Endothelial cell of umbilical vein (primary cell): ENCODE results near the gene NEK8. TPM values are rescaled to one million over a fixed set of nuclear protein-coding genes. Genes with fewer than 3 reads are reported as not detected.

Experiments
- BruUV-seq: library from RNA; stranded (reverse); fragments of 400-500 nt; replicated peaks from 2 replicates; lab custom pipeline; 2021; lab: Mats Ljungman, UMichigan
- CTCF ChIA-PET: fragments of 300-600, 350-600 bp; sonication (Branson Sonifier 250); formaldehyde crosslinking; loops from one replicate; lab custom pipeline; 2021; ENCODE audit warnings: antibody characterized with exemption, inconsistent platforms; lab: Charles Lee
- POLR2A ChIA-PET: fragments of 300-600, 350-600 bp; sonication (Branson Sonifier 250); formaldehyde crosslinking; loops from one replicate; lab custom pipeline; 2021; ENCODE audit warnings: antibody characterized with exemption, inconsistent platforms; lab: Charles Lee
- DNase-seq: peaks from one replicate; pipeline ENCODE4 v3.0.0-alpha.2; 2011; ENCODE audit warnings: low read depth, low spot score
- FAIRE-seq: peaks from 2 replicates; lab custom pipeline; 2011; peaks lifted over from hg19 to GRCh38; lab: Jason Lieb, UNC
- H2AFZ ChIP-seq: 2 replicates; pipeline ENCODE4 v1.6.0; 2012; ENCODE audit warnings: low read depth, low read length, control low read depth, inconsistent platforms
- H3K27ac ChIP-seq: 2 replicates; pipeline ENCODE4 v1.5.1; 2011; ENCODE audit warnings: low read depth, mild to moderate bottlenecking, control low read depth, low read length, moderate library complexity; ENCODE audit not compliant: insufficient read depth
- H3K27me3 ChIP-seq, 2 experiments: 2 replicates each; pipeline versions ENCODE4 v1.6.0 to v1.6.1; 2011; ENCODE audit warnings: low read length in 2 of 2, mixed read lengths in 1 of 2; ENCODE audit not compliant: control insufficient read depth in 2 of 2, insufficient read depth in 2 of 2
- H3K36me3 ChIP-seq, 2 experiments: 2 replicates in 1 of 2; 3 replicates in 1 of 2; pipeline ENCODE4 v1.5.1; 2011; ENCODE audit warnings: low read length in 2 of 2, mild to moderate bottlenecking in 1 of 2, moderate library complexity in 1 of 2; ENCODE audit not compliant: control insufficient read depth in 2 of 2, insufficient read depth in 2 of 2; ENCODE audit errors: extremely low read depth in 1 of 2
- H3K4me1 ChIP-seq: 3 replicates; pipeline ENCODE4 v1.5.1; 2011; ENCODE audit warnings: mild to moderate bottlenecking, low read length; ENCODE audit not compliant: control insufficient read depth, insufficient read depth; ENCODE audit errors: extremely low read depth
- H3K4me2 ChIP-seq: 2 replicates; pipeline ENCODE4 v1.6.1; 2011; ENCODE audit warnings: low read length, control low read depth, mixed read lengths; ENCODE audit not compliant: insufficient read depth
- H3K4me3 ChIP-seq, 3 experiments: fragments of 200-600 bp in 1 of 3; sonication (generic), shearing (Covaris generic) in 1 of 3; replicated peaks in 1 of 3; 2 replicates each; pipeline ENCODE4 v1.5.1; 2011 to 2016; ENCODE audit warnings: control low read depth in 3 of 3, low read length in 3 of 3, mild to moderate bottlenecking in 2 of 3, inconsistent platforms in 1 of 3, low read depth in 1 of 3, moderate library complexity in 1 of 3; ENCODE audit not compliant: insufficient read depth in 1 of 3
- H3K79me2 ChIP-seq: 2 replicates; pipeline ENCODE4 v1.6.0; 2012; ENCODE audit warnings: low read length, inconsistent platforms; ENCODE audit not compliant: control insufficient read depth, insufficient read depth
- H3K9ac ChIP-seq: replicated peaks from 2 replicates; pipeline ENCODE3; 2011; ENCODE audit warnings: low read length, control low read depth; ENCODE audit not compliant: insufficient read depth; ENCODE audit errors: extremely low read depth
- H3K9me1 ChIP-seq: replicated peaks from 3 replicates; pipeline ENCODE4 v1.6.0; 2011; ENCODE audit warnings: mild to moderate bottlenecking, low read length; ENCODE audit not compliant: control insufficient read depth, insufficient read depth; ENCODE audit errors: extremely low read depth
- H3K9me3 ChIP-seq: replicated peaks from 2 replicates; pipeline ENCODE4 v1.5.1; 2012; ENCODE audit warnings: low read length, inconsistent platforms; ENCODE audit not compliant: control insufficient read depth, insufficient read depth
- H4K20me1 ChIP-seq: replicated peaks from 2 replicates; pipeline ENCODE3; 2011; ENCODE audit warnings: mild to moderate bottlenecking, low read length; ENCODE audit not compliant: control insufficient read depth, insufficient read depth; ENCODE audit errors: extremely low read depth
- CTCF ChIP-seq, 2 donors: IDR thresholded peaks; 1 replicate in 1 of 2; 2 replicates in 1 of 2; pipeline ENCODE4 v1.5.1; 2011; ENCODE audit warnings: low read length in 2 of 2, mild to moderate bottlenecking in 2 of 2, moderate library complexity in 2 of 2, control low read depth in 1 of 2, inconsistent platforms in 1 of 2, low read depth in 1 of 2; ENCODE audit not compliant: insufficient read depth in 1 of 2; ENCODE audit errors: extremely low read depth in 1 of 2
- EZH2 ChIP-seq: IDR thresholded peaks from 2 replicates; pipeline ENCODE4 v1.6.1; 2012; ENCODE audit warnings: borderline replicate concordance, low read depth, mild to moderate bottlenecking, moderate library complexity, low read length, inconsistent platforms; ENCODE audit not compliant: severe bottlenecking
- FOS ChIP-seq: IDR thresholded peaks from 2 replicates; pipeline ENCODE4 v1.6.1; 2011; ENCODE audit warnings: mild to moderate bottlenecking, low read length, moderate library complexity, borderline replicate concordance; ENCODE audit not compliant: insufficient read depth
- GATA2 ChIP-seq: IDR thresholded peaks from 2 replicates; pipeline ENCODE4 v1.7.0; 2011; ENCODE audit warnings: low read depth, mild to moderate bottlenecking, moderate library complexity, mixed read lengths, low read length; ENCODE audit not compliant: insufficient read length, insufficient read depth
- JUN ChIP-seq: IDR thresholded peaks from 2 replicates; pipeline ENCODE4 v1.6.1; 2011; ENCODE audit warnings: borderline replicate concordance, low read depth; ENCODE audit not compliant: insufficient read length, insufficient read depth
- MAX ChIP-seq: IDR thresholded peaks from 2 replicates; pipeline ENCODE4 v1.6.1; 2011; ENCODE audit not compliant: insufficient read depth, insufficient read length
- MYC ChIP-seq: IDR thresholded peaks from one replicate; pipeline ENCODE4 v1.6.1; 2011; ENCODE audit warnings: mild to moderate bottlenecking, low read depth, low read length
- POLR2A ChIP-seq: IDR thresholded peaks from 2 replicates; pipeline ENCODE4 v1.6.1; 2012; ENCODE audit warnings: low read depth, mild to moderate bottlenecking, control low read depth, low read length
- POLR2AphosphoS5 ChIP-seq: IDR thresholded peaks from 2 replicates; pipeline ENCODE4 v1.6.1; 2012; ENCODE audit warnings: low read depth, mild to moderate bottlenecking, control low read depth, low read length, moderate library complexity; ENCODE audit not compliant: insufficient read depth
- dilution Hi-C: fragments of 300-500 bp; cut with MboI; formaldehyde crosslinking; loops from one replicate; pipeline ENCODE4 v1.15.0; 2019; ENCODE audit warnings: low sequenced_read_pairs; ENCODE audit not compliant: extremely low pct_ligation_motif_present
- intact Hi-C: fragments of 100-400 bp; cut with micrococcal nuclease; formaldehyde crosslinking; loops from one replicate; pipeline ENCODE4 v1.10.0; 2022
- polyA plus RNA-seq, 4 experiments: library from polyadenylated mRNA; depleted of rRNA in 3 of 4; stranded (reverse) in 3 of 4; unstranded in 1 of 4; fragments of >200 nt; gene quantifications; 2 replicates each; pipeline versions ENCODE4 v1.2.1 to v1.2.3, GENCODE V29; 2011 to 2012; ENCODE audit warnings: missing spikeins in 1 of 4
- total RNA-seq: library from RNA; stranded (reverse); gene quantifications from 2 replicates; pipeline ENCODE4 v1.2.3, GENCODE V29; 2021

NEK8 gene
- total and polyA plus RNA-seq, 2 donors (not counting 3 experiments of a cell fraction or from before 2014, with no cell fraction given) = 3.1 to 3.2 TPM

DNA sequence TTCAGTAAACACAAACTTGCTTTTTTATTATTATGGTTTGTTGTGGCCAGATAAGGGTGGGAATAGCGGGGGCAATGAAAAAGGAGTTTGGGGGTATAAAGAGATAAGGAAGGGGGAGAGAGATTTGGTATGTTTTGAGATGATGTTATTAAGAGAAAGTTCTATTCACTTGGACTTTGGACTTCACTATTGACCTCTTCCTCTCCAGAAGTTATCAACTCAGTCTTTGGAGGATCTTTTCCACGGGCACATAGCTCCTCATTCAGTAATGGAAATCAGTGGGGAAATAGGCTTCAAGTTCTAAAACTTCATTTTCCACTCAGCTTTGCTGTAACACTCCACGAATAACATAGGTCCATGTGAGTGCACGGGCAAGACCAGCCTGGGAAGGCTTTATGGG lies 40.1 kb upstream of the NEK8 start:
- BruUV-seq = no TSS peak
- ChIA-PET POLR2A (interaction anchor here (0.7 kb wide), 1 partner anchor 31 kb away, joined by 3 read pairs; the partner anchor contains the start of gene RPL23A), CTCF (interaction anchor here (0.8 to 1.2 kb wide), 3 partner anchors 9 to 13 kb away, joined by 3 read pairs; no protein-coding TSS in a partner anchor)
- intact Hi-C loops (no loop called here), dilution Hi-C loops (no loop called here)
- H3K4me1 ChIP-seq = no peaks in the 10 kb centered on the region
- no peak overlapping the region for H3K27ac ChIP-seq
- no peaks in the 10 kb centered on the region for H3K9me3 ChIP-seq
- H3K36me3 ChIP-seq = peaks cover 34 to 54% of the 10 kb centered on the region in 2 experiments
- H3K79me2 ChIP-seq = no peaks in the 10 kb centered on the region
- no peak overlapping the region for H2AFZ ChIP-seq
- no peaks in the 10 kb centered on the region for H4K20me1 ChIP-seq
- DNase-seq (no peak), FAIRE-seq (no peak)
- no peak for TF ChIP-seq MYC
- TF ChIP-seq POLR2AphosphoS5 = no peak
- no peak for TF ChIP-seq JUN
- no peak for TF ChIP-seq CTCF (IDR thresholded peaks at IDR 0.05; ENCODE audit: extremely low read depth in 1 of 2, insufficient read depth in 1 of 2, low read depth in 1 of 2, low read length in 2 of 2)
- no peak for TF ChIP-seq GATA2
- no peak for TF ChIP-seq POLR2A
- no peak for TF ChIP-seq MAX
- TF ChIP-seq FOS = no peak
- TF ChIP-seq EZH2 = no peak
- no peak overlapping the region for H3K4me2 ChIP-seq
- H3K9me1 ChIP-seq = no peaks in the 10 kb centered on the region
- no peaks in the 10 kb centered on the region for H3K27me3 ChIP-seq
- no peak overlapping the region for H3K4me3 ChIP-seq
- no peak overlapping the region for H3K9ac ChIP-seq
